Measurements from ENCODE around the gene MANBA. TPM values are rescaled to one million over a fixed set of nuclear protein-coding genes. Genes with fewer than 3 reads are reported as not detected.

The MANBA gene
- polyA plus RNA-seq, 1 donor = 25.3 TPM

GRCh38 chr4:102612824-102613366 is 147.9 kb downstream of the MANBA start:
- Histone ChIP-seq H3K36me3 (ENCODE audit: control insufficient read depth, insufficient read depth, low read length) (peaks cover 80% of the 10 kb centered on the region), H3K9me3 (ENCODE audit: control insufficient read depth, low read depth, low read length) (no peaks in the 10 kb centered on the region), H3K4me1 (ENCODE audit: control insufficient read depth, insufficient read depth, low read length) (no peaks in the 10 kb centered on the region), H3K4me3 (ENCODE audit: low read length) (no peak overlapping the region), H3K27ac (ENCODE audit: low read length) (no peak overlapping the region), H3K27me3 (ENCODE audit: control insufficient read depth, insufficient read depth, low read length) (no peaks in the 10 kb centered on the region)
- no CpG with 5 or more reads among the region's 11 CpGs for WGBS (ENCODE audit: insufficient coverage, low lambda C conversion rate)
- no peak for DNase-seq

- WGBS (ENCODE audit: insufficient coverage, low lambda C conversion rate) = 100% methylated on average over 1 of the region's 2 CpGs
- no peaks in the 10 kb centered on the region for H3K27me3 ChIP-seq (ENCODE audit: control insufficient read depth, insufficient read depth, low read length)
Observed at GRCh38 chr4:102612210-102612609, 148.6 kb downstream of the MANBA start.

GRCh38 chr4:102610476-102610875 is 150.3 kb downstream of the MANBA start:
- Histone ChIP-seq H3K36me3 (ENCODE audit: control insufficient read depth, insufficient read depth, low read length) (peaks cover 87% of the 10 kb centered on the region), H3K4me3 (ENCODE audit: low read length) (no peak overlapping the region), H3K27me3 (ENCODE audit: control insufficient read depth, insufficient read depth, low read length) (no peaks in the 10 kb centered on the region), H3K27ac (ENCODE audit: low read length) (no peak overlapping the region), H3K4me1 (ENCODE audit: control insufficient read depth, insufficient read depth, low read length) (no peaks in the 10 kb centered on the region), H3K9me3 (ENCODE audit: control insufficient read depth, low read depth, low read length) (no peaks in the 10 kb centered on the region)
- DNase-seq = peak in 1 of 2 donors; percentile 39
- no CpG with 5 or more reads among the region's 3 CpGs for WGBS (ENCODE audit: insufficient coverage, low lambda C conversion rate)

More at GRCh38 chr4:102612210-102612609, 148.6 kb downstream of the MANBA start:
- Histone ChIP-seq H3K4me1 (ENCODE audit: control insufficient read depth, insufficient read depth, low read length) (no peaks in the 10 kb centered on the region), H3K4me3 (ENCODE audit: low read length) (no peak overlapping the region), H3K36me3 (ENCODE audit: control insufficient read depth, insufficient read depth, low read length) (peaks cover 85% of the 10 kb centered on the region), H3K9me3 (ENCODE audit: control insufficient read depth, low read depth, low read length) (no peaks in the 10 kb centered on the region), H3K27ac (ENCODE audit: low read length) (no peak overlapping the region)
- DNase-seq = no peak

- Histone ChIP-seq H3K36me3 (ENCODE audit: control insufficient read depth, insufficient read depth, low read length) (peaks cover 86% of the 10 kb centered on the region), H3K27me3 (ENCODE audit: control insufficient read depth, insufficient read depth, low read length) (no peaks in the 10 kb centered on the region), H3K4me1 (ENCODE audit: control insufficient read depth, insufficient read depth, low read length) (no peaks in the 10 kb centered on the region), H3K9me3 (ENCODE audit: control insufficient read depth, low read depth, low read length) (no peaks in the 10 kb centered on the region), H3K27ac (ENCODE audit: low read length) (no peak overlapping the region), H3K4me3 (ENCODE audit: low read length) (no peak overlapping the region)
- no peak for DNase-seq
Observed at GRCh38 chr4:102610007-102610406, 150.8 kb downstream of the MANBA start.

- Histone ChIP-seq H3K4me3 (ENCODE audit: low read length) (no peak overlapping the region), H3K27me3 (ENCODE audit: control insufficient read depth, insufficient read depth, low read length) (no peaks in the 10 kb centered on the region), H3K27ac (ENCODE audit: low read length) (no peak overlapping the region), H3K9me3 (ENCODE audit: control insufficient read depth, low read depth, low read length) (no peaks in the 10 kb centered on the region), H3K4me1 (ENCODE audit: control insufficient read depth, insufficient read depth, low read length) (no peaks in the 10 kb centered on the region), H3K36me3 (ENCODE audit: control insufficient read depth, insufficient read depth, low read length) (peaks cover 75% of the 10 kb centered on the region)
- DNase-seq = no peak
- WGBS (ENCODE audit: insufficient coverage, low lambda C conversion rate) = no CpG with 5 or more reads among the region's 1 CpG
Observed at GRCh38 chr4:102608190-102608589, 152.6 kb downstream of the MANBA start.

GRCh38 chr4:102606846-102607450 is 153.8 kb downstream of the MANBA start:
- no peaks in the 10 kb centered on the region for H3K27me3 ChIP-seq (ENCODE audit: control insufficient read depth, insufficient read depth, low read length)
- H3K4me1 ChIP-seq (ENCODE audit: control insufficient read depth, insufficient read depth, low read length) = no peaks in the 10 kb centered on the region
- WGBS (ENCODE audit: insufficient coverage, low lambda C conversion rate) = 100% methylated on average over 2 of the region's 7 CpGs
- H3K27ac ChIP-seq (ENCODE audit: low read length) = no peak overlapping the region
- H3K4me3 ChIP-seq (ENCODE audit: low read length) = no peak overlapping the region
- no peak for DNase-seq
- peaks cover 68% of the 10 kb centered on the region for H3K36me3 ChIP-seq (ENCODE audit: control insufficient read depth, insufficient read depth, low read length)
- H3K9me3 ChIP-seq (ENCODE audit: control insufficient read depth, low read depth, low read length) = no peaks in the 10 kb centered on the region

GRCh38 chr4:102606261-102606660 is 154.5 kb downstream of the MANBA start:
- WGBS (ENCODE audit: insufficient coverage, low lambda C conversion rate) = no CpG with 5 or more reads among the region's 3 CpGs
- Histone ChIP-seq H3K9me3 (ENCODE audit: control insufficient read depth, low read depth, low read length) (no peaks in the 10 kb centered on the region), H3K27ac (ENCODE audit: low read length) (no peak overlapping the region), H3K4me3 (ENCODE audit: low read length) (no peak overlapping the region), H3K4me1 (ENCODE audit: control insufficient read depth, insufficient read depth, low read length) (no peaks in the 10 kb centered on the region), H3K27me3 (ENCODE audit: control insufficient read depth, insufficient read depth, low read length) (no peaks in the 10 kb centered on the region), H3K36me3 (ENCODE audit: control insufficient read depth, insufficient read depth, low read length) (peaks cover 68% of the 10 kb centered on the region)
- DNase-seq = peak in 1 of 2 donors; percentile 43

GRCh38 chr4:102604222-102604940 is 156.4 kb downstream of the MANBA start:
- Histone ChIP-seq H3K4me1 (ENCODE audit: control insufficient read depth, insufficient read depth, low read length) (no peaks in the 10 kb centered on the region), H3K27ac (ENCODE audit: low read length) (no peak overlapping the region), H3K27me3 (ENCODE audit: control insufficient read depth, insufficient read depth, low read length) (no peaks in the 10 kb centered on the region), H3K4me3 (ENCODE audit: low read length) (no peak overlapping the region), H3K36me3 (ENCODE audit: control insufficient read depth, insufficient read depth, low read length) (peaks cover 63% of the 10 kb centered on the region), H3K9me3 (ENCODE audit: control insufficient read depth, low read depth, low read length) (no peaks in the 10 kb centered on the region)
- 100% methylated on average over 1 of the region's 2 CpGs for WGBS (ENCODE audit: insufficient coverage, low lambda C conversion rate)
- DNase-seq = no peak

GRCh38 chr4:102601586-102602227 is 159.1 kb downstream of the MANBA start:
- DNase-seq = no peak
- no peak overlapping the region for H3K4me3 ChIP-seq (ENCODE audit: low read length)
- H3K27me3 ChIP-seq (ENCODE audit: control insufficient read depth, insufficient read depth, low read length) = no peaks in the 10 kb centered on the region
- 80% methylated on average over 1 of the region's 8 CpGs for WGBS (ENCODE audit: insufficient coverage, low lambda C conversion rate)
- peaks cover 63% of the 10 kb centered on the region for H3K36me3 ChIP-seq (ENCODE audit: control insufficient read depth, insufficient read depth, low read length)
- no peaks in the 10 kb centered on the region for H3K9me3 ChIP-seq (ENCODE audit: control insufficient read depth, low read depth, low read length)
- no peak overlapping the region for H3K27ac ChIP-seq (ENCODE audit: low read length)
- H3K4me1 ChIP-seq (ENCODE audit: control insufficient read depth, insufficient read depth, low read length) = no peaks in the 10 kb centered on the region

- no peaks in the 10 kb centered on the region for H3K4me1 ChIP-seq (ENCODE audit: control insufficient read depth, insufficient read depth, low read length)
- H3K27me3 ChIP-seq (ENCODE audit: control insufficient read depth, insufficient read depth, low read length) = no peaks in the 10 kb centered on the region
- no peak overlapping the region for H3K4me3 ChIP-seq (ENCODE audit: low read length)
- DNase-seq = no peak
- H3K36me3 ChIP-seq (ENCODE audit: control insufficient read depth, insufficient read depth, low read length) = peaks cover 66% of the 10 kb centered on the region
- H3K9me3 ChIP-seq (ENCODE audit: control insufficient read depth, low read depth, low read length) = no peaks in the 10 kb centered on the region
- H3K27ac ChIP-seq (ENCODE audit: low read length) = no peak overlapping the region
Observed at GRCh38 chr4:102600689-102601088, 160.1 kb downstream of the MANBA start.
